HEK293 (cell line): ENCODE data around the gene AFG3L2.

ENCODE experiments used
- CTCF ChIP-seq: fragments of 450-650 bp; formaldehyde crosslinking; IDR thresholded peaks from 2 replicates; pipeline ENCODE4 v1.5.1; 2016; ENCODE audit warnings: missing biosample characterization, missing genetic modification characterization
- OVOL3 ChIP-seq: fragments of 450-650 bp; formaldehyde crosslinking; IDR thresholded peaks from 2 replicates; pipeline ENCODE4 v1.5.1; 2016; ENCODE audit warnings: missing biosample characterization, missing genetic modification characterization
- ZBTB1 ChIP-seq: fragments of 450-650 bp; formaldehyde crosslinking; IDR thresholded peaks from 2 replicates; pipeline ENCODE4 v1.5.1; 2016; ENCODE audit warnings: missing biosample characterization, missing genetic modification characterization
- ZFP3 ChIP-seq: fragments of 450-650 bp; formaldehyde crosslinking; IDR thresholded peaks from 2 replicates; pipeline ENCODE4 v1.5.1; 2016; ENCODE audit warnings: low read depth, missing biosample characterization, missing genetic modification characterization
- ZNF155 ChIP-seq: fragments of 450-650 bp; formaldehyde crosslinking; IDR thresholded peaks from 2 replicates; pipeline ENCODE4 v1.5.1; 2016; ENCODE audit warnings: missing biosample characterization, missing genetic modification characterization
- ZNF2 ChIP-seq: fragments of 450-650 bp; formaldehyde crosslinking; IDR thresholded peaks from 2 replicates; pipeline ENCODE4 v1.5.1; 2016; ENCODE audit warnings: missing biosample characterization, missing genetic modification characterization
- ZNF350 ChIP-seq: fragments of 450-650 bp; formaldehyde crosslinking; IDR thresholded peaks from 2 replicates; pipeline ENCODE4 v1.5.0; 2017; ENCODE audit warnings: missing biosample characterization, mild to moderate bottlenecking, missing genetic modification characterization
- ZNF830 ChIP-seq: fragments of 450-650 bp; IDR thresholded peaks from 2 replicates; pipeline ENCODE4 v1.5.0; 2018; ENCODE audit warnings: missing biosample characterization, missing genetic modification characterization, low read depth, mild to moderate bottlenecking, moderate library complexity

DNA sequence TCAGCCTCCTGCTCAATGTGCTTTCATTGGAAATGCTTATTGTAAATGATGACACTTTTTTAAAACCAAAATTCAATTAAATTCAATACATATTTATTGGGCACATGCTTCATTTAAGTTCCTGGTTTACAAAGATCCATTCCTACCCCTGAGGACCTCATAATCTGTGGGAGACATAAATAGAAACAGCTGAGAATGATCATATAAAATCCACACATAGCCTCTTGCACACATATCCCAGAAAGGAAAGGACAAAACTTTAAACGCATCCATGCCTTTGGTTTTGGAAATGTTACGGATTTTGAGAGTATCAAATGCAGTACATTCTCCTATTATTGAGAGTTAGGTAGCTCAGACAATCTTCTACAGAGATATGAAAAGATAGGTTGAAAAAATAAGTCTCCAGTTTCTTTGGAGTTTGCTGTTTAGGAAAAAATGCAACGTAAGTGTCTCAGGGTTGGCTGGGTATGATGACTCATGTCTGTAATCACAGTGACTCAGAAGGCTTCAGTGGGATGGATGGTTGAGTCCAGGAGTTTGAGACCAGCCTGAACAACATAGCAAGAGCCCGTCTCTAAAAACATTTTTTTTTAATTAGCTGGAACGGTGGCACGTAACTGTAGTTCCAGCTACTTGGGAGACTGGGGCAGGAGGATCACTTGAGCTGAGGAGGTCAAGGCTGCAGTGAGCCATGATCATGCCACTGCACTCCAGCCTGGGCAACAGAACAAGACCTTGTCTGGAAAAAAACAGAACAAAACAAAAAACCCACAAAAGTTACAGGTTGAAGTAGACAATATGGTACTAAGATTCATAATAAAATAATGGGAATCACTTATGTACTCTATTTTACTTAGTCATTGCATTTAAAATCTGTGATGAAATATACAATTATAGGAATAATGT is 26.8 kb upstream of the AFG3L2 start:
- no peak for TF ChIP-seq ZBTB1
- no peak for TF ChIP-seq ZNF830 (tag by site-specific recombination)
- TF ChIP-seq CTCF (tag by site-specific recombination), result no peak
- TF ChIP-seq ZNF350, result 0 out of 2 replicates have a peak, but pooled peaks have one; percentile 61
- TF ChIP-seq ZNF2 (tag by site-specific recombination), result no peak
- TF ChIP-seq OVOL3 (tag by site-specific recombination), result 0 out of 2 replicates have a peak, but pooled peaks have one; percentile 24
- TF ChIP-seq ZFP3, result no peak
- TF ChIP-seq ZNF155 (tag by site-specific recombination), result no peak
